Measurements from ENCODE around the gene SMAD2. TPM values are rescaled to one million over a fixed set of nuclear protein-coding genes. Genes with fewer than 3 reads are reported as not detected.
A peak's percentile ranks its signal among the peaks of the same experiment; 100 is the strongest.

Gene SMAD2
- polyA plus RNA-seq, 2 of the 4 experiments (the other 2 are of a cell fraction) = 131 to 229 TPM

GRCh38 chr18:47858607-47859006 lies 71.9 kb downstream of the SMAD2 start:
- ATAC-seq (no peak), DNase-seq (ENCODE audit: low read depth in 1 of 2, low spot score in 1 of 2) (no peak), FAIRE-seq (no peak)
- ChIA-PET CTCF (no interaction called here), POLR2A (no interaction called here)
- TF ChIP-seq HEYL (CRISPR knock-in tag; IDR thresholded peaks at IDR 0.05) = no peak
- H3K4me3 ChIP-seq = no peak overlapping the region
- peaks cover 23% of the 10 kb centered on the region for H3K9me3 ChIP-seq
- 87% methylated on average over 3 of the region's 3 CpGs for WGBS (ENCODE audit: missing lambda C conversion rate)
- peaks cover 8% of the 10 kb centered on the region; the same call in 1 of the 3 replicates for H3K4me1 ChIP-seq
- H3K4me2 ChIP-seq = no peak overlapping the region
- no peak overlapping the region for H3K27ac ChIP-seq

GRCh38 chr18:47847635-47848034 lies 82.8 kb downstream of the SMAD2 start:
- ChIA-PET POLR2A (interaction anchor here (0.5 kb wide), 1 partner anchor 72 kb away, joined by 5 read pairs; no protein-coding TSS in a partner anchor), CTCF (no interaction called here)
- TF ChIP-seq CTCF (IDR thresholded peaks at IDR 0.05) = no peak
- no peak for TF ChIP-seq FOSB (CRISPR knock-in tag; IDR thresholded peaks at IDR 0.05)
- TF ChIP-seq BHLHE40 (IDR thresholded peaks at IDR 0.05; ENCODE audit: low read depth, low read length) = no peak
- Histone ChIP-seq H3K9me3 (no peaks in the 10 kb centered on the region), H3K4me3 (no peak overlapping the region), H3K4me2 (no peak overlapping the region), H3K27ac (no peak overlapping the region), H3K4me1 (peaks cover 10% of the 10 kb centered on the region; the same call in 1 of the 3 replicates)
- FAIRE-seq (no peak), DNase-seq (ENCODE audit: low read depth in 1 of 2, low spot score in 1 of 2) (no peak), ATAC-seq (no peak)

- no peaks in the 10 kb centered on the region for H3K9me3 ChIP-seq
- 92% methylated on average over 2 of the region's 2 CpGs for WGBS (ENCODE audit: missing lambda C conversion rate)
- DNase-seq (ENCODE audit: low read depth in 1 of 2, low spot score in 1 of 2) = no peak
- H3K27ac ChIP-seq = peak overlapping the region in 1 of 2 experiments; percentile 45; a peak in 2 of 6 replicates
- H3K4me3 ChIP-seq = no peak overlapping the region
- no peak overlapping the region for H3K4me2 ChIP-seq
- CTCF ChIA-PET = no interaction called here
- POLR2A ChIA-PET = no interaction called here
- no peak for FAIRE-seq
- peaks cover 10% of the 10 kb centered on the region; the same call in 1 of the 3 replicates for H3K4me1 ChIP-seq
- no peak for ATAC-seq
- TF ChIP-seq KDM5A (IDR thresholded peaks at IDR 0.05) (no peak), ESRRA (IDR thresholded peaks at IDR 0.05; ENCODE audit: borderline replicate concordance, low read length) (no peak), RNF2 (IDR thresholded peaks at IDR 0.05; ENCODE audit: borderline replicate concordance, low read depth) (no peak), FOSL2 (IDR thresholded peaks at IDR 0.05) (no peak), FOSL2 (CRISPR knock-in tag; IDR thresholded peaks at IDR 0.05) (no peak)
Measured at GRCh38 chr18:47846431-47846830, 84.0 kb downstream of the SMAD2 start.

- H3K27ac ChIP-seq = no peak overlapping the region
- ATAC-seq = no peak
- H3K4me2 ChIP-seq = no peak overlapping the region
- no peak for DNase-seq (ENCODE audit: low read depth in 1 of 2, low spot score in 1 of 2)
- TF ChIP-seq BHLHE40 (IDR thresholded peaks at IDR 0.05; ENCODE audit: low read depth, low read length) (no peak), RAD21 (conservative IDR thresholded peaks at IDR 0.05 in 1 of 2, IDR thresholded peaks at IDR 0.05 in 1 of 2) (no peak), BCL3 (IDR thresholded peaks at IDR 0.05) (no peak), CEBPB (IDR thresholded peaks at IDR 0.05) (no peak), CTCF (IDR thresholded peaks at IDR 0.05) (no peak), ZC3H11A (IDR thresholded peaks at IDR 0.05) (no peak), MAX (IDR thresholded peaks at IDR 0.05) (no peak), RNF2 (IDR thresholded peaks at IDR 0.05; ENCODE audit: borderline replicate concordance, low read depth) (no peak)
- POLR2A ChIA-PET = no interaction called here
- FAIRE-seq = no peak
- H3K9me3 ChIP-seq = no peaks in the 10 kb centered on the region
- CTCF ChIA-PET = no interaction called here
- H3K4me1 ChIP-seq = peaks cover 10% of the 10 kb centered on the region; the same call in 1 of the 3 replicates
- H3K4me3 ChIP-seq = no peak overlapping the region
- WGBS (ENCODE audit: missing lambda C conversion rate) = 100% methylated on average over 5 of the region's 5 CpGs
Measured at GRCh38 chr18:47844828-47845498, 85.5 kb downstream of the SMAD2 start.
